Measurements from ENCODE around the gene MAPKBP1.

Gene MAPKBP1

GRCh38 chr15:41870689-41871081, 96.4 kb downstream of the MAPKBP1 start:
- DNase-seq: peak; percentile 80

- no peak for DNase-seq
Measured at GRCh38 chr15:41871175-41871905, 97.1 kb downstream of the MAPKBP1 start.

- DNase-seq: no peak
Measured at GRCh38 chr15:41872166-41872747, 98.0 kb downstream of the MAPKBP1 start.

GRCh38 chr15:41873711-41874110, 99.4 kb downstream of the MAPKBP1 start:
- no peak for DNase-seq

- no peak for DNase-seq
Measured at GRCh38 chr15:41874736-41875135, 100.5 kb downstream of the MAPKBP1 start.

- DNase-seq: no peak
Measured at GRCh38 chr15:41876007-41876406, 101.7 kb downstream of the MAPKBP1 start.

- no peak for DNase-seq
Measured at GRCh38 chr15:41876689-41877088, 102.4 kb downstream of the MAPKBP1 start.
